ENCODE data around the gene KCNE1. TPM values are rescaled to one million over a fixed set of nuclear protein-coding genes. Genes with fewer than 3 reads are reported as not detected.

Gene KCNE1
- total and polyA plus RNA-seq, 4 donors: 0.23 to 6.0 (median 0.81) TPM

DNA sequence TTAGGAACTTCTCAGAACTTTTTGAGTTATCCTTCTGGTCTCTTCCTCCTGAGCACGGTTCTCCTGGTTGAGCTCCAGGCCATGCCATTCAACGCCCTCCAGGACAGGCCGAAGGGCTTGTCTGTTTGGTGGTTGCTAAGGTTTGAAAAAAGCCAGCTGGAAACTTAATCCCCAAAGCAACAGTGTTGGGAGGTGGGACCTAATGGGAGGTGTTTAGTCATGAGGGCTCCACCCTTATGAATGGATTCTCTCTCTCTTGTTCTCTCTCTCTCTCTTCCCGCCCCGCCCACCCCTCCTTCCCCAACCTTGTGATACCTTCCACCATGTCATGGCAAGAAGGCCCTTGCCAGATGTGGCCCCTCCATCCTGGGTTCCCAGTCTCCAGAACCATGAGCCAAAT, 829 bp downstream of the KCNE1 start:
- 75% methylated on average over 5 of the region's 5 CpGs for WGBS

DNA sequence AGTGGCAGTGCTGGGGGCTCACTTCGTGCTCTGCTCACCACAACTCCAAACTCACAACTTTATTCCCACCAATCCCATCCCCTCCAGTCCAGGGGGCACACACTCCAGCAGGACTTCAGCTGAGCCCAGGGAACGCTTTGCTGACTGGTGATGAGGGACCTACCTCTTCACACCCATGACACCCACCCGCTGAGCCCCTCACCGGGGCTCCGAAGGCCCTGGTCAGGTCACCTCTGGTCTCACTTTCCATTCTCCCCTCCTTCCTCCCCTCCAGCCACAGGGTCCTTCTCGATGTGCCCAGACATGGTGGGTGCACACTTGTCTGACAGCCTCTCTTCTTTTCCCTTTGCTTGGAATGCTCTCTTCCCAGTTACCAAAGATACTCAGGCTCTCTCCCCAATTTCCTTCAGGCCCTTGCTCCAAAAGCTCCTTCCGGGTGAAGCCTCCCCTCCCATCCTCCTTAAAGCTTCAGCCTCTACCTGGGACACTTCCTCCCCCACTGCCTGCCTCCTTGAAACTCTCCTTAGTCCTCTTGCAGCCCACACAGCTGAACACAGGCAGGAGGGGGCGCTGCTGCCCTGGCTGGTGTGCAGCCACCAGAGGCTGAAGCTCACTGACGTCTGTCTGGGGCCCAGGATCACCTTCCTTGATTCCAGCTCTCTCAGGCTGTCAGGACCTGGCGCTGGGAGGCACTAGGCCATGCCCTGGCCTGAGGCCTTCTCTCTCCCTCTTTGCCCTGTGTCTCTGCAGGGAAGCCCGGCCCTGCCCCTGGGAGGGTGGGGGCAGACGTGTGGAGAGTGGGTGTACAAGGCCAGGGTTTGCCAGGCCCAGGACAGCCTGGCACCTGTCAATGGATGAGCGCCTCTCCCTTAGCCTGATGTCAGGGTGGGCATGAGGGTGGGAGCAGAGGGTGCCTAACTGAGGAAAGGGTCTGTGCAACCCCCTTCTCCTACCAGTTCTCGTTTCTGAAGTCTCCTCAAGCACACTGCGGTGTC, 1.6 kb downstream of the KCNE1 start:
- Histone ChIP-seq H3K27ac (ENCODE audit: low read depth in 1 of 2, low read length in 2 of 2) (peak overlapping the region; percentile 83 to 92), H3K9ac (ENCODE audit: low read depth in 1 of 2, low read length in 2 of 2) (no peak overlapping the region), H3K27me3 (ENCODE audit: control insufficient read depth in 4 of 4, insufficient read depth in 4 of 4, low read length in 3 of 4) (no peaks in the 10 kb centered on the region), H3K9me3 (ENCODE audit: control insufficient read depth in 4 of 4, low read length in 3 of 4) (no peaks in the 10 kb centered on the region), H3K4me3 (ENCODE audit: low read depth in 1 of 3, low read length in 3 of 3) (peak overlapping the region in 2 of 3 donors; percentile 14 to 57), H3K4me1 (ENCODE audit: control insufficient read depth in 4 of 4, insufficient read depth in 4 of 4, low read length in 3 of 4) (peaks cover 0 to 12% (median 6%) of the 10 kb centered on the region in 4 donors), H3K36me3 (ENCODE audit: control insufficient read depth in 4 of 4, insufficient read depth in 3 of 4, low read depth in 1 of 4, low read length in 3 of 4) (no peaks in the 10 kb centered on the region)
- TF ChIP-seq, protein P1, sequence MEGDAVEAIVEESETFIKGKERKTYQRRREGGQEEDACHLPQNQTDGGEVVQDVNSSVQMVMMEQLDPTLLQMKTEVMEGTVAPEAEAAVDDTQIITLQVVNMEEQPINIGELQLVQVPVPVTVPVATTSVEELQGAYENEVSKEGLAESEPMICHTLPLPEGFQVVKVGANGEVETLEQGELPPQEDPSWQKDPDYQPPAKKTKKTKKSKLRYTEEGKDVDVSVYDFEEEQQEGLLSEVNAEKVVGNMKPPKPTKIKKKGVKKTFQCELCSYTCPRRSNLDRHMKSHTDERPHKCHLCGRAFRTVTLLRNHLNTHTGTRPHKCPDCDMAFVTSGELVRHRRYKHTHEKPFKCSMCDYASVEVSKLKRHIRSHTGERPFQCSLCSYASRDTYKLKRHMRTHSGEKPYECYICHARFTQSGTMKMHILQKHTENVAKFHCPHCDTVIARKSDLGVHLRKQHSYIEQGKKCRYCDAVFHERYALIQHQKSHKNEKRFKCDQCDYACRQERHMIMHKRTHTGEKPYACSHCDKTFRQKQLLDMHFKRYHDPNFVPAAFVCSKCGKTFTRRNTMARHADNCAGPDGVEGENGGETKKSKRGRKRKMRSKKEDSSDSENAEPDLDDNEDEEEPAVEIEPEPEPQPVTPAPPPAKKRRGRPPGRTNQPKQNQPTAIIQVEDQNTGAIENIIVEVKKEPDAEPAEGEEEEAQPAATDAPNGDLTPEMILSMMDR (IDR thresholded peaks at IDR 0.05; ENCODE audit: low read depth, low read length, missing input control): peak; percentile 91
- TF ChIP-seq JUND (IDR thresholded peaks at IDR 0.05) (no peak), RAD21 (IDR thresholded peaks at IDR 0.05) (peak; percentile 99 to 100), HNF4A (conservative IDR thresholded peaks at IDR 0.05) (peak; percentile 14)
- 64% methylated on average over 15 of the region's 15 CpGs for WGBS
- peak; percentile 74 for DNase-seq (ENCODE audit: low spot score)

More for the DNA sequence above, 829 bp downstream of the KCNE1 start:
- H3K9me3 ChIP-seq (ENCODE audit: control insufficient read depth in 4 of 4, low read length in 3 of 4): no peaks in the 10 kb centered on the region
- H3K27me3 ChIP-seq (ENCODE audit: control insufficient read depth in 4 of 4, insufficient read depth in 4 of 4, low read length in 3 of 4): no peaks in the 10 kb centered on the region
- DNase-seq (ENCODE audit: low spot score): no peak
- peak overlapping the region in 1 of 2 donors; percentile 57 for H3K9ac ChIP-seq (ENCODE audit: low read depth in 1 of 2, low read length in 2 of 2)
- peak overlapping the region; percentile 14 to 57 (median 54) for H3K4me3 ChIP-seq (ENCODE audit: low read depth in 1 of 3, low read length in 3 of 3)
- peaks cover 0 to 12% (median 6%) of the 10 kb centered on the region in 4 donors for H3K4me1 ChIP-seq (ENCODE audit: control insufficient read depth in 4 of 4, insufficient read depth in 4 of 4, low read length in 3 of 4)
- no peak for TF ChIP-seq ZBTB33 (IDR thresholded peaks at IDR 0.05)
- TF ChIP-seq FOXA1 (IDR thresholded peaks at IDR 0.05): no peak
- TF ChIP-seq SP1 (IDR thresholded peaks at IDR 0.05): no peak
- no peak for TF ChIP-seq MAX (IDR thresholded peaks at IDR 0.05)
- no peak for TF ChIP-seq TAF1 (conservative IDR thresholded peaks at IDR 0.05)
- TF ChIP-seq GABPA (IDR thresholded peaks at IDR 0.05 in 1 of 2, conservative IDR thresholded peaks at IDR 0.05 in 1 of 2): no peak
- no peak for TF ChIP-seq JUND (IDR thresholded peaks at IDR 0.05)
- TF ChIP-seq, protein P2, sequence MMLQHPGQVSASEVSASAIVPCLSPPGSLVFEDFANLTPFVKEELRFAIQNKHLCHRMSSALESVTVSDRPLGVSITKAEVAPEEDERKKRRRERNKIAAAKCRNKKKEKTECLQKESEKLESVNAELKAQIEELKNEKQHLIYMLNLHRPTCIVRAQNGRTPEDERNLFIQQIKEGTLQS (IDR thresholded peaks at IDR 0.05): no peak
- no peak for TF ChIP-seq NR2F2 (IDR thresholded peaks at IDR 0.05)
- no peak for TF ChIP-seq RAD21 (IDR thresholded peaks at IDR 0.05)
- TF ChIP-seq EGR1 (IDR thresholded peaks at IDR 0.05; ENCODE audit: low read depth in 2 of 2): no peak
- no peak for TF ChIP-seq HNF4G (IDR thresholded peaks at IDR 0.05)
- TF ChIP-seq YY1 (IDR thresholded peaks at IDR 0.05): no peak
- peak overlapping the region; percentile 83 to 92 for H3K27ac ChIP-seq (ENCODE audit: low read depth in 1 of 2, low read length in 2 of 2)
- H3K36me3 ChIP-seq (ENCODE audit: control insufficient read depth in 4 of 4, insufficient read depth in 3 of 4, low read depth in 1 of 4, low read length in 3 of 4): peaks cover 0 to 3% (median 0%) of the 10 kb centered on the region in 4 donors

Data from liver (tissue), 9 donors.